HepG2 (cell line): ENCODE measurements around the gene NKX1-2. TPM values are rescaled to one million over a fixed set of nuclear protein-coding genes. Genes with fewer than 3 reads are reported as not detected.

Source experiments
- KAT8 ChIP-seq: IDR thresholded peaks from 2 replicates; pipeline ENCODE4 v1.6.1; 2016; ENCODE audit warnings: missing genetic modification reagents, missing compliant biosample characterization
- PTBP1 ChIP-seq: fragments of 200-400 bp; formaldehyde crosslinking; IDR thresholded peaks from 2 replicates; pipeline ENCODE4 v1.6.1; 2018; ENCODE audit warnings: low read length, low read depth; ENCODE audit not compliant: poor library complexity, severe bottlenecking
- RAD51 ChIP-seq: fragments of 450-650 bp; IDR thresholded peaks from 2 replicates; pipeline ENCODE4 v1.6.1; 2016; ENCODE audit warnings: borderline replicate concordance
- RFX3 ChIP-seq: IDR thresholded peaks from 2 replicates; pipeline ENCODE4 v1.6.1; 2016; ENCODE audit warnings: missing biosample characterization, missing genetic modification reagents
- ZFY ChIP-seq: sonication (generic); formaldehyde crosslinking; IDR thresholded peaks from 2 replicates; pipeline ENCODE4 v1.4.0; 2020; ENCODE audit warnings: missing genetic modification reagents
- ZNF350 ChIP-seq: sonication (generic); formaldehyde crosslinking; IDR thresholded peaks from 2 replicates; pipeline ENCODE4 v1.4.0; 2020; ENCODE audit warnings: mild to moderate bottlenecking, low read depth, missing genetic modification reagents, borderline replicate concordance
- ZNF644 ChIP-seq: IDR thresholded peaks from 2 replicates; pipeline ENCODE4 v1.6.1; 2016; ENCODE audit warnings: low read depth
- polyA plus RNA-seq, 8 experiments: library from polyadenylated mRNA; depleted of rRNA in 3 of 8; stranded (reverse) in 7 of 8; unstranded in 1 of 8; fragments of >200 nt; fragmentation: Illumina TruSeq in 4 of 8; extraction: Trizol in 4 of 8; gene quantifications; 2 replicates each; pipeline versions ENCODE4 v1.2.1 to v1.2.3, GENCODE V29; 2011 to 2016; ENCODE audit warnings: low read depth in 4 of 8, missing spikeins in 1 of 8, mixed read lengths in 1 of 8; ENCODE audit not compliant: insufficient read depth in 1 of 8
- total RNA-seq, 5 experiments: library from RNA; depleted of rRNA; stranded (reverse); fragments of >200 nt; fragmentation: Illumina TruSeq; extraction: Trizol; gene quantifications; 2 replicates each; pipeline ENCODE4 v1.2.3, GENCODE V29; 2016; ENCODE audit warnings: low read depth in 1 of 5
- TF ChIP-seq, protein P1 (sequence below): sonication (generic); formaldehyde crosslinking; IDR thresholded peaks from 2 replicates; pipeline ENCODE4 v1.5.0; 2020; ENCODE audit warnings: mild to moderate bottlenecking, missing genetic modification reagents, borderline replicate concordance
- TF ChIP-seq, protein P2 (sequence below): sonication (generic); formaldehyde crosslinking; IDR thresholded peaks from 2 replicates; pipeline ENCODE4 v1.5.0; 2020; ENCODE audit warnings: mild to moderate bottlenecking, missing genetic modification reagents
- TF ChIP-seq, protein P3 (sequence below): IDR thresholded peaks from 2 replicates; pipeline ENCODE4 v1.6.1; 2016; ENCODE audit warnings: missing compliant biosample characterization, missing genetic modification reagents, borderline replicate concordance

NKX1-2 gene
- total and polyA plus RNA-seq, 2 of the 13 experiments (the other 11 are each of a cell fraction or from before 2014, with no cell fraction given): not detected

DNA sequence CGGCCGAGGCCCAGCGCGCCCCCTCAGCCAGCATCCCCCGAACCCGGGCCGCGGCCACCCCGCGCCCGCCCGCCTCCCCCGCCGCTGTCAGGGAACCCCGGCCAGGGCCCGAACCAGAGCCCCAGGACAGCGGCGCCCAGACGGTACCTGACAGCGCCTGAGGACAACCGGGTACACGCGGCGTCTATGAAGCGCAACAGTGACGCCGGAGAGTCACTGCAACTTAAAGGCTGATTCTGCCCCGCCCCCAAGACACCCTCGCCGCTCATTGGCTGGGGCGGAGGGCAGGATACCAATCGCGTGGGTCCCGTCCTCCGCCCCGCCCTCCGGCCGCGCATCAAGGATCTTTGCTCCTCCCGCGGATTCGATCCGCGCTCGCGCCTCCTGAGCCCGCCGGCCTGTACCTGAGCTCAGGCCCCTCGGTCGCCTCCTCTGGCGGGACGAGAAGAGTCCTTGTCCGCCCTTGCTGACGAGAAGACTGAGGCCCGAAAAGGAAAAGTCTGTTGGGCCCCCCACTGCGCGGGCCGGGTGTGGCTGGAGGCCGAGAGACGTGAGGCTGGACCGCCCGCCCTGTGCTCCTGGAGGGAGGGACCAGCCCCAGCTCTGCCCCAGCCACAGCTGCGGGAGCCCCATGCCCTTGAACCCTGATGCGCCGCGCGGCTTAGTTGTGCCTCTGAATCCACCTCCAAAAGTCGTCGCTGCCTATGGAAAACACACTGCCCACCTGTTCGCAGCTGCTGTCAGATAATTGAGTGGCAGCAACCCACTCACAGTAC lies 30.9 kb downstream of the NKX1-2 start, which contains the start of gene OAT (continued):
- TF ChIP-seq, protein P1, sequence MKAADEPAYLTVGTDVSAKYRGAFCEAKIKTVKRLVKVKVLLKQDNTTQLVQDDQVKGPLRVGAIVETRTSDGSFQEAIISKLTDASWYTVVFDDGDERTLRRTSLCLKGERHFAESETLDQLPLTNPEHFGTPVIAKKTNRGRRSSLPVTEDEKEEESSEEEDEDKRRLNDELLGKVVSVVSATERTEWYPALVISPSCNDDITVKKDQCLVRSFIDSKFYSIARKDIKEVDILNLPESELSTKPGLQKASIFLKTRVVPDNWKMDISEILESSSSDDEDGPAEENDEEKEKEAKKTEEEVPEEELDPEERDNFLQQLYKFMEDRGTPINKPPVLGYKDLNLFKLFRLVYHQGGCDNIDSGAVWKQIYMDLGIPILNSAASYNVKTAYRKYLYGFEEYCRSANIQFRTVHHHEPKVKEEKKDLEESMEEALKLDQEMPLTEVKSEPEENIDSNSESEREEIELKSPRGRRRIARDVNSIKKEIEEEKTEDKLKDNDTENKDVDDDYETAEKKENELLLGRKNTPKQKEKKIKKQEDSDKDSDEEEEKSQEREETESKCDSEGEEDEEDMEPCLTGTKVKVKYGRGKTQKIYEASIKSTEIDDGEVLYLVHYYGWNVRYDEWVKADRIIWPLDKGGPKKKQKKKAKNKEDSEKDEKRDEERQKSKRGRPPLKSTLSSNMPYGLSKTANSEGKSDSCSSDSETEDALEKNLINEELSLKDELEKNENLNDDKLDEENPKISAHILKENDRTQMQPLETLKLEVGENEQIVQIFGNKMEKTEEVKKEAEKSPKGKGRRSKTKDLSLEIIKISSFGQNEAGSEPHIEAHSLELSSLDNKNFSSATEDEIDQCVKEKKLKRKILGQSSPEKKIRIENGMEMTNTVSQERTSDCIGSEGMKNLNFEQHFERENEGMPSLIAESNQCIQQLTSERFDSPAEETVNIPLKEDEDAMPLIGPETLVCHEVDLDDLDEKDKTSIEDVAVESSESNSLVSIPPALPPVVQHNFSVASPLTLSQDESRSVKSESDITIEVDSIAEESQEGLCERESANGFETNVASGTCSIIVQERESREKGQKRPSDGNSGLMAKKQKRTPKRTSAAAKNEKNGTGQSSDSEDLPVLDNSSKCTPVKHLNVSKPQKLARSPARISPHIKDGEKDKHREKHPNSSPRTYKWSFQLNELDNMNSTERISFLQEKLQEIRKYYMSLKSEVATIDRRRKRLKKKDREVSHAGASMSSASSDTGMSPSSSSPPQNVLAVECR (CRISPR knock-in tag): peak; percentile 86
- TF ChIP-seq ZNF644 (CRISPR knock-in tag) (no peak), ZNF350 (CRISPR knock-in tag) (peak; percentile 45; the same call in 1 of the 2 replicates), KAT8 (CRISPR knock-in tag) (peak; percentile 53; the same call in 1 of the 2 replicates), RFX3 (CRISPR knock-in tag) (no peak), RAD51 (no peak), PTBP1 (no peak), ZFY (CRISPR knock-in tag) (peak; percentile 80)
- TF ChIP-seq, protein P2, sequence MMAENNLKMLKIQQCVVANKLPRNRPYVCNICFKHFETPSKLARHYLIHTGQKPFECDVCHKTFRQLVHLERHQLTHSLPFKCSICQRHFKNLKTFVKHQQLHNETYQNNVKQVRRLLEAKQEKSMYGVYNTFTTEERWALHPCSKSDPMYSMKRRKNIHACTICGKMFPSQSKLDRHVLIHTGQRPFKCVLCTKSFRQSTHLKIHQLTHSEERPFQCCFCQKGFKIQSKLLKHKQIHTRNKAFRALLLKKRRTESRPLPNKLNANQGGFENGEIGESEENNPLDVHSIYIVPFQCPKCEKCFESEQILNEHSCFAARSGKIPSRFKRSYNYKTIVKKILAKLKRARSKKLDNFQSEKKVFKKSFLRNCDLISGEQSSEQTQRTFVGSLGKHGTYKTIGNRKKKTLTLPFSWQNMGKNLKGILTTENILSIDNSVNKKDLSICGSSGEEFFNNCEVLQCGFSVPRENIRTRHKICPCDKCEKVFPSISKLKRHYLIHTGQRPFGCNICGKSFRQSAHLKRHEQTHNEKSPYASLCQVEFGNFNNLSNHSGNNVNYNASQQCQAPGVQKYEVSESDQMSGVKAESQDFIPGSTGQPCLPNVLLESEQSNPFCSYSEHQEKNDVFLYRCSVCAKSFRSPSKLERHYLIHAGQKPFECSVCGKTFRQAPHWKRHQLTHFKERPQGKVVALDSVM (CRISPR knock-in tag): peak; percentile 61; the same call in 1 of the 2 replicates
- TF ChIP-seq, protein P3, sequence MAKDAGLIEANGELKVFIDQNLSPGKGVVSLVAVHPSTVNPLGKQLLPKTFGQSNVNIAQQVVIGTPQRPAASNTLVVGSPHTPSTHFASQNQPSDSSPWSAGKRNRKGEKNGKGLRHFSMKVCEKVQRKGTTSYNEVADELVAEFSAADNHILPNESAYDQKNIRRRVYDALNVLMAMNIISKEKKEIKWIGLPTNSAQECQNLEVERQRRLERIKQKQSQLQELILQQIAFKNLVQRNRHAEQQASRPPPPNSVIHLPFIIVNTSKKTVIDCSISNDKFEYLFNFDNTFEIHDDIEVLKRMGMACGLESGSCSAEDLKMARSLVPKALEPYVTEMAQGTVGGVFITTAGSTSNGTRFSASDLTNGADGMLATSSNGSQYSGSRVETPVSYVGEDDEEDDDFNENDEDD: peak; percentile 80
